ENCODE data around the gene FAM124A. TPM values are rescaled to one million over a fixed set of nuclear protein-coding genes. Genes with fewer than 3 reads are reported as not detected.

FAM124A gene
- total and polyA plus RNA-seq, 10 of the 15 experiments (the other 5 are each of a cell fraction or from before 2014, with no cell fraction given) = not detected

- TF ChIP-seq MXI1 (IDR thresholded peaks at IDR 0.05; ENCODE audit: low read depth, low read length) = no peak
- no peak for TF ChIP-seq TBL1XR1 (IDR thresholded peaks at IDR 0.05; ENCODE audit: low read depth, low read length)
- TF ChIP-seq, protein P1, sequence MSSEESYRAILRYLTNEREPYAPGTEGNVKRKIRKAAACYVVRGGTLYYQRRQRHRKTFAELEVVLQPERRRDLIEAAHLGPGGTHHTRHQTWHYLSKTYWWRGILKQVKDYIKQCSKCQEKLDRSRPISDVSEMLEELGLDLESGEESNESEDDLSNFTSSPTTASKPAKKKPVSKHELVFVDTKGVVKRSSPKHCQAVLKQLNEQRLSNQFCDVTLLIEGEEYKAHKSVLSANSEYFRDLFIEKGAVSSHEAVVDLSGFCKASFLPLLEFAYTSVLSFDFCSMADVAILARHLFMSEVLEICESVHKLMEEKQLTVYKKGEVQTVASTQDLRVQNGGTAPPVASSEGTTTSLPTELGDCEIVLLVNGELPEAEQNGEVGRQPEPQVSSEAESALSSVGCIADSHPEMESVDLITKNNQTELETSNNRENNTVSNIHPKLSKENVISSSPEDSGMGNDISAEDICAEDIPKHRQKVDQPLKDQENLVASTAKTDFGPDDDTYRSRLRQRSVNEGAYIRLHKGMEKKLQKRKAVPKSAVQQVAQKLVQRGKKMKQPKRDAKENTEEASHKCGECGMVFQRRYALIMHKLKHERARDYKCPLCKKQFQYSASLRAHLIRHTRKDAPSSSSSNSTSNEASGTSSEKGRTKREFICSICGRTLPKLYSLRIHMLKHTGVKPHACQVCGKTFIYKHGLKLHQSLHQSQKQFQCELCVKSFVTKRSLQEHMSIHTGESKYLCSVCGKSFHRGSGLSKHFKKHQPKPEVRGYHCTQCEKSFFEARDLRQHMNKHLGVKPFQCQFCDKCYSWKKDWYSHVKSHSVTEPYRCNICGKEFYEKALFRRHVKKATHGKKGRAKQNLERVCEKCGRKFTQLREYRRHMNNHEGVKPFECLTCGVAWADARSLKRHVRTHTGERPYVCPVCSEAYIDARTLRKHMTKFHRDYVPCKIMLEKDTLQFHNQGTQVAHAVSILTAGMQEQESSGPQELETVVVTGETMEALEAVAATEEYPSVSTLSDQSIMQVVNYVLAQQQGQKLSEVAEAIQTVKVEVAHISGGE (CRISPR knock-in tag; IDR thresholded peaks at IDR 0.05) = no peak
Measured at GRCh38 chr13:51322826-51323225, 100.6 kb downstream of the FAM124A start (continued).

DNA sequence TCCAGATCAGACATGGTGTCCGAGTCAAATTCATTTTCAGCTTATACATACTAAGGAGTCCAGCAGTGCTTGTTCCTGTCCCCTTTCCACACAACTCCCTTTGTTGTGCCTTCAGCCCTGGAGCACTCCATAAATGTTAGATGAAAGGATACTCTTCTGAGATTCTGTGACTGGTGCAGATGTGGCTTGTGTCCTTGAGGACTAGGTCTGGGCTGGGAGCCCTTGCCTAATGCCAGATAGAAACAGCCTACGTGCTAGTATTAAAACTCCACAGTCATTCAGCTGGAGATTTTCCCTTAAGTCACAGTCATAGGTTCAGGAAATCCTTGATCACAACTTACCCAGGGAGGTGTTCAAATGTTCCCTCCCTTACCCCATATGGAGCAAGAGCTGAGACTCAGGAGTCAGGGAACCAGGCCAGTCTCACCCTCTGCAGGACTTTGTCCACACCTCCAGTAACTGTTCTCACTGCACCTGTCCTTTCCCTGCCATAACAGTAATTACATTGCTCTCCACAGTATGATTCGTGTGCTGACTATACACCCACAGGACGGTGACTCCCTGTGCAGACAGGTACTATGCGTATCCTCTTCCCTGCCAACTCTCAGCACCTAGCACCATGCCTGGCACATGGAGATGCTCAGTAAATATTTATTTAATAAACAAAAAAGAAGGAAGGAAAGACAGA, 101.8 kb downstream of the FAM124A start:
- Histone ChIP-seq H3K79me2 (ENCODE audit: control insufficient read depth, insufficient read depth, low read length) (no peaks in the 10 kb centered on the region), H3K4me3 (no peak overlapping the region), H3K27me3 (replicated peaks in 1 of 2; ENCODE audit: control insufficient read depth in 2 of 2, insufficient read depth in 2 of 2, low read length in 1 of 2) (no peaks in the 10 kb centered on the region), H4K20me1 (ENCODE audit: control insufficient read depth, insufficient read depth) (no peaks in the 10 kb centered on the region), H3K36me3 (ENCODE audit: control insufficient read depth in 2 of 2, insufficient read depth in 2 of 2, low read length in 1 of 2) (no peaks in the 10 kb centered on the region), H3K4me1 (ENCODE audit: control insufficient read depth, insufficient read depth, low read length) (peaks cover 6% of the 10 kb centered on the region; the same call in 1 of the 2 replicates), H3K27ac (ENCODE audit: control insufficient read depth, insufficient read depth) (no peak overlapping the region), H2AFZ (ENCODE audit: control insufficient read depth, low read depth, low read length) (no peak overlapping the region), H3K9ac (ENCODE audit: control insufficient read depth, insufficient read depth, low read length) (no peak overlapping the region), H3K9me3 (replicated peaks; ENCODE audit: control insufficient read depth, insufficient read depth, low read length) (no peaks in the 10 kb centered on the region), H3K4me2 (ENCODE audit: control insufficient read depth, insufficient read depth) (no peak overlapping the region)
- DNase-seq (ENCODE audit: low read depth, low spot score) (no peak), ATAC-seq (no peak), FAIRE-seq (no peak)
- POLR2A ChIA-PET = no interaction called here
- intact Hi-C loops (cut with micrococcal nuclease; ENCODE audit: unreplicated experiment) = no loop called here
- in situ Hi-C loops (cut with MboI) = no loop called here
- RAD21 ChIA-PET (ENCODE audit: unreplicated experiment) = no interaction called here
- BruUV-seq (replicated peaks) = no TSS peak
- WGBS (ENCODE audit: insufficient coverage, insufficient replicate concordance, low lambda C conversion rate, missing lambda C conversion rate) = 59% methylated on average over 5 of the region's 5 CpGs
- CTCF ChIA-PET = no interaction called here
- SMC1A ChIA-PET (ENCODE audit: uncharacterized antibody, unreplicated experiment) = interaction anchor here (0.9 kb wide), 1 partner anchor 36 kb away, joined by 3 read pairs; no protein-coding TSS in a partner anchor
- no peak for TF ChIP-seq SMAD5 (IDR thresholded peaks at IDR 0.05; ENCODE audit: low read depth)
- TF ChIP-seq TCF3 (IDR thresholded peaks at IDR 0.05; ENCODE audit: borderline replicate concordance, insufficient read depth, low read depth, low read length) = no peak

Measured in GM12878 (cell line).